HCT116 (cell line): ENCODE results near the gene OR56B1. TPM values are rescaled to one million over a fixed set of nuclear protein-coding genes. Genes with fewer than 3 reads are reported as not detected.

Experiments
- ATAC-seq: fragments of 200-7000 bp; cut with Tn5 transposase; 2 replicates; pipeline ENCODE4 v1.9.1; 2020; ENCODE audit warnings: mild to moderate bottlenecking, moderate library complexity
- BruUV-seq: library from RNA; stranded (reverse); fragments of 400-500 nt; replicated peaks from 2 replicates; lab custom pipeline; 2021; lab: Mats Ljungman, UMichigan
- CTCF ChIA-PET: fragments of 300-600 bp; sonication (Branson Sonifier 250); formaldehyde crosslinking; loops from one replicate; lab custom pipeline; 2021; ENCODE audit warnings: antibody characterized with exemption; lab: Charles Lee
- POLR2A ChIA-PET: fragments of 300-600, 350-600 bp; sonication (Branson Sonifier 250); formaldehyde crosslinking; loops from one replicate; lab custom pipeline; 2021; ENCODE audit warnings: antibody characterized with exemption; lab: Charles Lee
- RAD21 ChIA-PET, 2 experiments: fragments of 300-600 bp; sonication (Branson Sonifier 250); formaldehyde crosslinking; loops; one replicate each; lab custom pipeline; 2023; ENCODE audit warnings: low total read pairs in 2 of 2; ENCODE audit not compliant: uncharacterized antibody in 2 of 2, unreplicated experiment in 2 of 2, low non-redundant PET in 1 of 2; lab: Charles Lee
- DNase-seq: peaks from one replicate; pipeline ENCODE4 v3.0.0-alpha.2; 2010; ENCODE audit warnings: low read depth, low spot score
- H2AFZ ChIP-seq: fragments of 200-600 bp; shearing (Covaris generic), sonication (generic); 2 replicates; pipeline ENCODE4 v1.6.1; 2017; ENCODE audit warnings: low read depth, mixed run types, mixed read lengths, antibody characterized with exemption, low read length; ENCODE audit not compliant: poor library complexity, severe bottlenecking
- H3K27ac ChIP-seq: 2 replicates; pipeline ENCODE4 v1.5.1; 2012; ENCODE audit warnings: low read depth, low read length
- H3K27me3 ChIP-seq: fragments of 200-600 bp; sonication (generic); 2 replicates; pipeline ENCODE4 v1.6.1; 2016; ENCODE audit warnings: mixed run types, low read length, mixed read lengths; ENCODE audit not compliant: insufficient read depth
- H3K36me3 ChIP-seq, 2 experiments: fragments of 200-500 bp in 1 of 2; fragments of 200-600 bp in 1 of 2; sonication (Bioruptor generic) in 1 of 2; sonication (generic) in 1 of 2; 2 replicates each; pipeline versions ENCODE4 v1.5.1 to v1.6.1; 2014 to 2016; ENCODE audit warnings: low read length in 2 of 2, inconsistent platforms in 1 of 2, mixed read lengths in 1 of 2, mixed run types in 1 of 2; ENCODE audit not compliant: insufficient read depth in 2 of 2, control insufficient read depth in 1 of 2
- H3K4me1 ChIP-seq, 2 experiments: fragments of 200-600 bp in 1 of 2; sonication (generic) in 1 of 2; 2 replicates each; pipeline versions ENCODE4 v1.5.1 to v1.6.1; 2012 to 2017; ENCODE audit warnings: low read length in 2 of 2, inconsistent platforms in 1 of 2, mild to moderate bottlenecking in 1 of 2, mixed read lengths in 1 of 2, mixed run types in 1 of 2, moderate library complexity in 1 of 2; ENCODE audit not compliant: insufficient read depth in 2 of 2, control insufficient read depth in 1 of 2
- H3K4me2 ChIP-seq: fragments of 200-600 bp; sonication (generic); 2 replicates; pipeline ENCODE4 v1.6.1; 2017; ENCODE audit warnings: mixed run types, low read length, mixed read lengths
- H3K4me3 ChIP-seq, 2 experiments: fragments of 200-600 bp in 1 of 2; sonication (generic) in 1 of 2; replicated peaks in 1 of 2; 2 replicates each; pipeline ENCODE4 v1.5.1; 2011 to 2016; ENCODE audit warnings: low read length in 2 of 2, control low read depth in 1 of 2, low read depth in 1 of 2, mild to moderate bottlenecking in 1 of 2, mixed read lengths in 1 of 2, mixed run types in 1 of 2
- H3K79me2 ChIP-seq: fragments of 200-600 bp; sonication (generic); 2 replicates; pipeline ENCODE4 v1.6.1; 2017; ENCODE audit warnings: mild to moderate bottlenecking, mixed run types, low read length, moderate library complexity, mixed read lengths; ENCODE audit not compliant: insufficient read depth
- H3K9ac ChIP-seq: fragments of 200-600 bp; sonication (generic); 2 replicates; pipeline ENCODE4 v1.6.1; 2016; ENCODE audit warnings: low read length, mixed read lengths
- H3K9me2 ChIP-seq: fragments of 200-600 bp; sonication (generic), shearing (Covaris generic); 2 replicates; pipeline ENCODE4 v1.6.1; 2017; ENCODE audit warnings: mixed run types, mild to moderate bottlenecking, moderate library complexity; ENCODE audit not compliant: insufficient read depth
- H3K9me3 ChIP-seq, 2 experiments: fragments of 200-500 bp in 1 of 2; fragments of 200-600 bp in 1 of 2; sonication (Bioruptor generic) in 1 of 2; sonication (generic) in 1 of 2; 2 replicates each; pipeline ENCODE4 v1.6.1; 2014 to 2017; ENCODE audit warnings: low read length in 2 of 2, mixed read lengths in 2 of 2, inconsistent platforms in 1 of 2, low read depth in 1 of 2, mild to moderate bottlenecking in 1 of 2, mixed run types in 1 of 2, moderate library complexity in 1 of 2; ENCODE audit not compliant: control insufficient read depth in 1 of 2, insufficient read depth in 1 of 2
- H4K20me1 ChIP-seq: fragments of 200-600 bp; sonication (generic), shearing (Covaris generic); 2 replicates; pipeline ENCODE4 v1.6.1; 2017; ENCODE audit warnings: mixed run types, mild to moderate bottlenecking, moderate library complexity; ENCODE audit not compliant: insufficient read depth
- ELF1 ChIP-seq: IDR thresholded peaks from 2 replicates; pipeline ENCODE4 v1.6.1; 2012; ENCODE audit warnings: low read depth, borderline replicate concordance
- EZH2phosphoT487 ChIP-seq: fragments of 200-600 bp; IDR thresholded peaks from 2 replicates; pipeline ENCODE4 v1.6.1; 2018; ENCODE audit warnings: antibody characterized with exemption, borderline replicate concordance
- FOSL1 ChIP-seq: IDR thresholded peaks from 2 replicates; pipeline ENCODE4 v1.6.1; 2012; ENCODE audit warnings: low read depth
- POLR2A ChIP-seq: IDR thresholded peaks from 2 replicates; pipeline ENCODE4 v1.7.0; 2011; ENCODE audit warnings: borderline replicate concordance; ENCODE audit not compliant: insufficient read depth, insufficient read length; ENCODE audit errors: extremely low read depth
- POLR2AphosphoS5 ChIP-seq: IDR thresholded peaks from 2 replicates; pipeline ENCODE4 v1.6.1; 2011; ENCODE audit warnings: mild to moderate bottlenecking, low read depth, low read length, moderate library complexity
- YY1 ChIP-seq: IDR thresholded peaks from 2 replicates; pipeline ENCODE4 v1.6.1; 2011; ENCODE audit warnings: low read length, low read depth, moderate library complexity, mild to moderate bottlenecking; ENCODE audit not compliant: insufficient replicate concordance; ENCODE audit errors: extremely low read depth
- ZFX ChIP-seq: fragments of 450-650 bp; IDR thresholded peaks from 2 replicates; pipeline ENCODE4 v1.6.1; 2017
- ZNF274 ChIP-seq: fragments of 200-500 bp; sonication (Bioruptor generic); IDR thresholded peaks from 2 replicates; pipeline ENCODE4 v1.6.1; 2014; ENCODE audit warnings: mild to moderate bottlenecking, low read depth, low read length, inconsistent platforms
- intact Hi-C: fragments of 100-400 bp; cut with micrococcal nuclease; formaldehyde crosslinking; loops from 2 replicates; pipeline ENCODE4 v1.10.0; 2022
- total RNA-seq: library from RNA; stranded (reverse); gene quantifications from one replicate; pipeline ENCODE4 v1.2.1, GENCODE V29; 2021; ENCODE audit not compliant: unreplicated experiment
- TF ChIP-seq, protein P1 (sequence below): IDR thresholded peaks from 2 replicates; pipeline ENCODE4 v1.6.1; 2012; ENCODE audit warnings: low read depth

OR56B1 gene
- total RNA-seq, 1 experiment from 2014 or later = not detected

DNA sequence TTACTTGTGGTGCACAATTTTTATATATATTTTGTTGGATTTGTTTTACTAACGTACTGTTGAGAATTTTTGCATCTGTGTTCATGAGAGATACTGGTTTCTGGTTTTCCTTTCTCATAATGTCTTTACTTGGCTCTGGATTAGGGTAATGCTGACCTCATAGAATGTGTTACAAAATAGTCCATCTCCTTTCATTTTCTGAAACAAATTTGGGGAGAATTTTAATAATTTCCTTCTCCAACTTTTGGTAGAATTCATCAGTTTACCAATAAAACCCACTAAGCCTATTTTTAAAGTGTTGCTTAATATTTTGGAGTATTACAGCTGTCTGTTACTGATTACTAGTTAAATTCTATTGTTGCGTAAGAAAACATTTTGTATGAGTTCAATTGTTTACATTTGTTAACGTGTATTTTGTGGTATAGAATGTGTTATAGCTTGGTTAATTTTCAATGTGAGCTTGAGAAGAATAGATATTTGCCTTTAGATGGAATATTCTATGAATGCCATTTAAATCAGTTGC, 35.1 kb upstream of the OR56B1 start:
- CTCF ChIA-PET = no interaction called here
- Histone ChIP-seq H3K4me1 (no peaks in the 10 kb centered on the region), H2AFZ (no peak overlapping the region), H3K9me3 (no peaks in the 10 kb centered on the region), H3K27me3 (peaks cover 39% of the 10 kb centered on the region), H3K4me2 (no peak overlapping the region), H4K20me1 (no peaks in the 10 kb centered on the region), H3K79me2 (no peaks in the 10 kb centered on the region), H3K9me2 (no peaks in the 10 kb centered on the region), H3K36me3 (no peaks in the 10 kb centered on the region), H3K27ac (no peak overlapping the region), H3K9ac (no peak overlapping the region), H3K4me3 (no peak overlapping the region)
- ATAC-seq (no peak), DNase-seq (no peak)
- no peak for TF ChIP-seq POLR2AphosphoS5
- no peak for TF ChIP-seq POLR2A
- no peak for TF ChIP-seq EZH2phosphoT487
- TF ChIP-seq, protein P1, sequence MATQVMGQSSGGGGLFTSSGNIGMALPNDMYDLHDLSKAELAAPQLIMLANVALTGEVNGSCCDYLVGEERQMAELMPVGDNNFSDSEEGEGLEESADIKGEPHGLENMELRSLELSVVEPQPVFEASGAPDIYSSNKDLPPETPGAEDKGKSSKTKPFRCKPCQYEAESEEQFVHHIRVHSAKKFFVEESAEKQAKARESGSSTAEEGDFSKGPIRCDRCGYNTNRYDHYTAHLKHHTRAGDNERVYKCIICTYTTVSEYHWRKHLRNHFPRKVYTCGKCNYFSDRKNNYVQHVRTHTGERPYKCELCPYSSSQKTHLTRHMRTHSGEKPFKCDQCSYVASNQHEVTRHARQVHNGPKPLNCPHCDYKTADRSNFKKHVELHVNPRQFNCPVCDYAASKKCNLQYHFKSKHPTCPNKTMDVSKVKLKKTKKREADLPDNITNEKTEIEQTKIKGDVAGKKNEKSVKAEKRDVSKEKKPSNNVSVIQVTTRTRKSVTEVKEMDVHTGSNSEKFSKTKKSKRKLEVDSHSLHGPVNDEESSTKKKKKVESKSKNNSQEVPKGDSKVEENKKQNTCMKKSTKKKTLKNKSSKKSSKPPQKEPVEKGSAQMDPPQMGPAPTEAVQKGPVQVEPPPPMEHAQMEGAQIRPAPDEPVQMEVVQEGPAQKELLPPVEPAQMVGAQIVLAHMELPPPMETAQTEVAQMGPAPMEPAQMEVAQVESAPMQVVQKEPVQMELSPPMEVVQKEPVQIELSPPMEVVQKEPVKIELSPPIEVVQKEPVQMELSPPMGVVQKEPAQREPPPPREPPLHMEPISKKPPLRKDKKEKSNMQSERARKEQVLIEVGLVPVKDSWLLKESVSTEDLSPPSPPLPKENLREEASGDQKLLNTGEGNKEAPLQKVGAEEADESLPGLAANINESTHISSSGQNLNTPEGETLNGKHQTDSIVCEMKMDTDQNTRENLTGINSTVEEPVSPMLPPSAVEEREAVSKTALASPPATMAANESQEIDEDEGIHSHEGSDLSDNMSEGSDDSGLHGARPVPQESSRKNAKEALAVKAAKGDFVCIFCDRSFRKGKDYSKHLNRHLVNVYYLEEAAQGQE = no peak
- no peak for TF ChIP-seq ZFX
- TF ChIP-seq FOSL1 = no peak
- no peak for TF ChIP-seq YY1
- TF ChIP-seq ZNF274 = no peak
- TF ChIP-seq ELF1 = no peak
- POLR2A ChIA-PET = interaction anchor here (1.3 kb wide), 1 partner anchor 16 kb away, joined by 3 read pairs; the partner anchor contains the start of gene TRIM5
- RAD21 ChIA-PET = no interaction called here
- no TSS peak for BruUV-seq
- intact Hi-C loops = no loop called here
